Heart left ventricle (tissue), 16 donors: ENCODE measurements around the gene SUGP2. TPM values are rescaled to one million over a fixed set of nuclear protein-coding genes. Genes with fewer than 3 reads are reported as not detected.

Experiments used
- ATAC-seq, 4 donors: fragments of 200-7000 bp; cut with Tn5 transposase; one replicate each; pipeline ENCODE4 v1.9.1; 2020 to 2022; ENCODE audit warnings: moderate library complexity in 4 of 4, mild to moderate bottlenecking in 3 of 4, moderate number of reproducible peaks in 1 of 4
- DNase-seq, 5 donors: peaks; one replicate each; pipeline ENCODE4 v3.0.0-alpha.2; 2020
- H3K27ac ChIP-seq, 12 donors: fragments of 200-600 bp; sonication (generic) in 4 of 12; one replicate each; pipeline versions ENCODE4 v1.5.0 to v1.8.0; 2016 to 2022; ENCODE audit warnings: mild to moderate bottlenecking in 2 of 12
- H3K27me3 ChIP-seq, 9 donors: fragments of 200-600 bp; sonication (generic) in 2 of 9; one replicate each; pipeline versions ENCODE4 v1.5.1 to v1.8.0; 2016 to 2022; ENCODE audit warnings: mild to moderate bottlenecking in 3 of 9
- H3K36me3 ChIP-seq, 9 donors: fragments of 200-600 bp; sonication (generic) in 2 of 9; one replicate each; pipeline versions ENCODE4 v1.5.0 to v1.8.0; 2018 to 2022; ENCODE audit warnings: mild to moderate bottlenecking in 2 of 9
- H3K4me1 ChIP-seq, 12 donors: fragments of 200-600 bp; sonication (generic) in 4 of 12; one replicate each; pipeline versions ENCODE4 v1.5.0 to v1.8.0; 2016 to 2022; ENCODE audit warnings: mild to moderate bottlenecking in 3 of 12
- H3K4me3 ChIP-seq, 12 donors: fragments of 200-600 bp; sonication (generic) in 4 of 12; one replicate each; pipeline versions ENCODE4 v1.5.0 to v1.8.0; 2017 to 2022; ENCODE audit warnings: mild to moderate bottlenecking in 9 of 12, moderate library complexity in 4 of 12
- H3K9me3 ChIP-seq, 12 donors: fragments of 200-600 bp; sonication (generic) in 4 of 12; one replicate each; pipeline versions ENCODE4 v1.5.0 to v1.8.0; 2016 to 2022; ENCODE audit warnings: mild to moderate bottlenecking in 1 of 12
- CTCF ChIP-seq, 12 donors: fragments of 200-600 bp; sonication (generic) in 4 of 12; IDR thresholded peaks; one replicate each; pipeline versions ENCODE4 v1.5.0 to v1.8.0; 2018 to 2022; ENCODE audit warnings: antibody characterized with exemption in 12 of 12, mild to moderate bottlenecking in 5 of 12
- POLR2A ChIP-seq, 2 donors: fragments of 450-650 bp; IDR thresholded peaks; one replicate each; pipeline ENCODE4 v1.6.1; 2017; ENCODE audit warnings: antibody characterized with exemption in 2 of 2, mild to moderate bottlenecking in 2 of 2, moderate library complexity in 2 of 2
- WGBS, 4 donors: extraction: QIAGEN DNeasy Blood & Tissue Kit in 2 of 4; methylation state at CpG; one replicate each; pipeline versions ENCODE4 v1.1.5 to v1.1.7; 2013 to 2018; 5-methylcytosine and 5-hydroxymethylcytosine counted together
- intact Hi-C, 10 donors: fragments of 100-400 bp; cut with DNase I; formaldehyde crosslinking; loops; one replicate each; pipeline versions ENCODE4 v1.11.1 to v1.14.2; 2022
- polyA plus RNA-seq, 2 donors: library from polyadenylated mRNA; stranded (reverse); fragments of 200-250 nt; gene quantifications; one replicate each; pipeline ENCODE4 v1.2.3, GENCODE V29; 2013
- total RNA-seq, 9 donors: library from RNA; depleted of rRNA in 2 of 9; stranded (reverse); fragments of >200 nt in 2 of 9; fragmentation: NEBNext Ultra II Directional in 3 of 9; extraction: Animal tissue kit (Norgen Biotek cat#: 25700) in 3 of 9; gene quantifications; one replicate each; pipeline versions ENCODE4 v1.1.0 to v1.2.4, GENCODE V29; 2016 to 2023
- donor health status: ischemic (EF 13 %, LVEDD 7.1; RV severe dilation, severe dysfunction).
- donor health status: healthy with polysubstance abuse.
- donor health status: DM: no; HTN: yes; CAD: no.
- donor health status: DM: no; HTN: no; CAD: no.
- donor health status: ischemic (EF 25% LVEDD 6.9; RV normal size, moderate dysfunction).
- donor health status: ischemic (EF 25% LVEDD 5.7; RV mildly dilated, moderate dysfunction).
- donor health status: healthy.
- donor health status: DM: yes; HTN: yes; CAD: no.
- donor health status: ischemic (EF 35%, LVEDD 5.7; RV mildly dilated, moderate dysfunction).
- donor health status: nonischemic (EF 11% LVEDD 7.7; RV severe dilation, severe dysfunction).
- donor health status: DM: yes; HTN: yes; CAD: no.
- donor health status: PGD.
- donor health status: ischemic (EF 29% LVEDD 5.4; RV normal size, mild dysfunction).
- donor health status: nonischemic (EF 23%, LVEDD 6.1; RV moderate dilation, normal function).

The SUGP2 gene
- total and polyA plus RNA-seq, 11 donors: 36.1 to 76.5 (median 56.6) TPM

- Histone ChIP-seq H3K4me3 (no peak overlapping the region), H3K27me3 (no peaks in the 10 kb centered on the region), H3K9me3 (no peaks in the 10 kb centered on the region), H3K4me1 (peaks cover 0 to 55% (median 12%) of the 10 kb centered on the region in 12 donors), H3K36me3 (no peaks in the 10 kb centered on the region), H3K27ac (peak overlapping the region in 8 of 12 donors; percentile 6 to 75 (median 26))
- peak in 3 of 4 donors; percentile 6 to 49 (median 44) for ATAC-seq
- WGBS, 4 donors: 23 to 37% (median 30%) methylated on average over 12 of the region's 12 CpGs
- intact Hi-C loops: no loop called here
- peak in 1 of 5 donors; percentile 35 for DNase-seq
- TF ChIP-seq POLR2A (IDR thresholded peaks at IDR 0.05) (no peak), CTCF (IDR thresholded peaks at IDR 0.05) (no peak)
These were observed 61.0 kb downstream of the SUGP2 start for GRCh38 chr19:18972301-18972811.

GRCh38 chr19:18969931-18970659 is 63.2 kb downstream of the SUGP2 start:
- no peak for TF ChIP-seq CTCF (IDR thresholded peaks at IDR 0.05)
- TF ChIP-seq POLR2A (IDR thresholded peaks at IDR 0.05): no peak
- Histone ChIP-seq H3K36me3 (no peaks in the 10 kb centered on the region), H3K27ac (peak overlapping the region in 4 of 12 donors; percentile 37 to 67 (median 49)), H3K27me3 (no peaks in the 10 kb centered on the region), H3K4me3 (no peak overlapping the region), H3K4me1 (peaks cover 0 to 68% (median 12%) of the 10 kb centered on the region in 12 donors), H3K9me3 (no peaks in the 10 kb centered on the region)
- WGBS, 4 donors: 77 to 87% (median 82%) methylated on average over 13 of the region's 13 CpGs
- DNase-seq (no peak), ATAC-seq (no peak)
- intact Hi-C loops: no loop called here

GRCh38 chr19:18967358-18968146 is 65.8 kb downstream of the SUGP2 start:
- peak; percentile 62 to 78 (median 74) for DNase-seq
- WGBS, 4 donors: 37 to 43% (median 39%) methylated on average over 11 of the region's 11 CpGs
- no peaks in the 10 kb centered on the region for H3K9me3 ChIP-seq
- no peak for TF ChIP-seq CTCF (IDR thresholded peaks at IDR 0.05)
- intact Hi-C loops: no loop called here
- H3K27me3 ChIP-seq: peaks cover 0 to 4% (median 0%) of the 10 kb centered on the region in 9 donors
- H3K4me3 ChIP-seq: no peak overlapping the region
- H3K27ac ChIP-seq: peak overlapping the region in 10 of 12 donors; percentile 26 to 87 (median 58)
- peaks cover 0 to 61% (median 8%) of the 10 kb centered on the region in 12 donors for H3K4me1 ChIP-seq
- no peaks in the 10 kb centered on the region for H3K36me3 ChIP-seq
- peak; percentile 66 to 89 (median 76) for ATAC-seq

- WGBS, 4 donors: 63 to 71% (median 69%) methylated on average over 4 of the region's 4 CpGs
- no peaks in the 10 kb centered on the region for H3K9me3 ChIP-seq
These were observed 67.0 kb downstream of the SUGP2 start for GRCh38 chr19:18966307-18966706.

More at GRCh38 chr19:18966307-18966706, 67.0 kb downstream of the SUGP2 start:
- H3K27me3 ChIP-seq: peaks cover 4 to 12% (median 9%) of the 10 kb centered on the region in 9 donors
- no peak for TF ChIP-seq CTCF (IDR thresholded peaks at IDR 0.05)
- TF ChIP-seq POLR2A (IDR thresholded peaks at IDR 0.05): no peak
- no peak overlapping the region for H3K4me3 ChIP-seq
- DNase-seq (no peak), ATAC-seq (no peak)
- peak overlapping the region in 3 of 12 donors; percentile 45 to 87 (median 71) for H3K27ac ChIP-seq
- no peaks in the 10 kb centered on the region for H3K36me3 ChIP-seq
- intact Hi-C loops: no loop called here
- H3K4me1 ChIP-seq: peaks cover 0 to 54% (median 3%) of the 10 kb centered on the region in 12 donors
